GM18505 (cell line): ENCODE results near the gene ZNRF1.
A peak's percentile ranks its signal among the peaks of the same experiment; 100 is the strongest.

Experiments
- ATAC-seq: cut with Tn5 transposase; IDR thresholded peaks from one replicate; pipeline ENCODE4 v1.9.1; 2021; ENCODE audit not compliant: unreplicated experiment
- POLR2A ChIP-seq: IDR thresholded peaks from 4 replicates; pipeline ENCODE4 v1.6.1; 2011; ENCODE audit warnings: borderline replicate concordance; ENCODE audit not compliant: insufficient read depth, insufficient read length; ENCODE audit errors: extremely low read depth

Gene ZNRF1

GRCh38 chr16:75026892-75027391, 28.1 kb downstream of the ZNRF1 start:
- TF ChIP-seq POLR2A = no peak

GRCh38 chr16:75027520-75028300, 28.9 kb downstream of the ZNRF1 start:
- no peak for ATAC-seq
- no peak for TF ChIP-seq POLR2A

More at GRCh38 chr16:75026892-75027391, 28.1 kb downstream of the ZNRF1 start:
- no peak for ATAC-seq

GRCh38 chr16:75028544-75029135, 29.8 kb downstream of the ZNRF1 start:
- no peak for ATAC-seq
- TF ChIP-seq POLR2A = no peak

- ATAC-seq = no peak
- TF ChIP-seq POLR2A = no peak
These were observed 31.0 kb downstream of the ZNRF1 start for GRCh38 chr16:75029854-75030253.

- no peak for ATAC-seq
- TF ChIP-seq POLR2A = no peak
These were observed 33.8 kb downstream of the ZNRF1 start for GRCh38 chr16:75032655-75033054.

GRCh38 chr16:75035410-75035968, 36.7 kb downstream of the ZNRF1 start:
- no peak for ATAC-seq
- no peak for TF ChIP-seq POLR2A

GRCh38 chr16:75038036-75038858, 39.4 kb downstream of the ZNRF1 start:
- ATAC-seq = no peak

GRCh38 chr16:75039941-75040340, 41.1 kb downstream of the ZNRF1 start:
- no peak for TF ChIP-seq POLR2A
- no peak for ATAC-seq

More at GRCh38 chr16:75038036-75038858, 39.4 kb downstream of the ZNRF1 start:
- no peak for TF ChIP-seq POLR2A

- TF ChIP-seq POLR2A = no peak
- peak; percentile 11 for ATAC-seq
These were observed 43.8 kb downstream of the ZNRF1 start for GRCh38 chr16:75042426-75043174.

GRCh38 chr16:75043175-75043895, 44.5 kb downstream of the ZNRF1 start:
- TF ChIP-seq POLR2A = no peak
- peak; percentile 67 for ATAC-seq

- TF ChIP-seq POLR2A = no peak
- no peak for ATAC-seq
These were observed 46.1 kb downstream of the ZNRF1 start for GRCh38 chr16:75044800-75045361.
